RCC 7860 (cell line): Measurements from ENCODE around the gene GAB2.

ENCODE experiments used
- DNase-seq: peaks from one replicate; pipeline ENCODE4 v3.0.0-alpha.2; 2015; ENCODE audit warnings: low spot score
- FAIRE-seq: peaks from 2 replicates; lab custom pipeline; 2012; peaks lifted over from hg19 to GRCh38; lab: Jason Lieb, UNC

Gene GAB2

GRCh38 chr11:78428266-78428636, 10.6 kb upstream of the GAB2 start:
- DNase-seq (no peak), FAIRE-seq (no peak)

- no peak for DNase-seq
- no peak for FAIRE-seq
Measured at GRCh38 chr11:78427615-78428265, 10.1 kb upstream of the GAB2 start.

- FAIRE-seq (no peak), DNase-seq (no peak)
Measured at GRCh38 chr11:78426845-78427244, 9.2 kb upstream of the GAB2 start.

- FAIRE-seq (no peak), DNase-seq (no peak)
Measured at GRCh38 chr11:78425399-78426070, 7.9 kb upstream of the GAB2 start.

GRCh38 chr11:78424334-78425270, 7.0 kb upstream of the GAB2 start:
- FAIRE-seq: no peak
- DNase-seq: no peak

- no peak for DNase-seq
- no peak for FAIRE-seq
Measured at GRCh38 chr11:78423241-78423640, 5.6 kb upstream of the GAB2 start.

- FAIRE-seq (no peak), DNase-seq (no peak)
Measured at GRCh38 chr11:78420796-78421209, 3.2 kb upstream of the GAB2 start.

GRCh38 chr11:78420255-78420764, 2.7 kb upstream of the GAB2 start:
- FAIRE-seq (no peak), DNase-seq (no peak)

- FAIRE-seq (no peak), DNase-seq (peak; percentile 65)
Measured at GRCh38 chr11:78419327-78419726, 1.7 kb upstream of the GAB2 start.

GRCh38 chr11:78418584-78419211, 1.1 kb upstream of the GAB2 start:
- no peak for FAIRE-seq
- no peak for DNase-seq

GRCh38 chr11:78417888-78418583, 416 bp upstream of the GAB2 start:
- FAIRE-seq (no peak), DNase-seq (peak; percentile 31)

- DNase-seq (peak; percentile 66), FAIRE-seq (no peak)
Measured at GRCh38 chr11:78416285-78417174, 1.1 kb downstream of the GAB2 start.

GRCh38 chr11:78415338-78415737, 2.3 kb downstream of the GAB2 start:
- no peak for FAIRE-seq
- DNase-seq: no peak

- DNase-seq (no peak), FAIRE-seq (peak; percentile 30)
Measured at GRCh38 chr11:78414321-78415051, 3.1 kb downstream of the GAB2 start.

- FAIRE-seq (no peak), DNase-seq (no peak)
Measured at GRCh38 chr11:78408619-78409018, 9.0 kb downstream of the GAB2 start.

- DNase-seq: peak; percentile 15
- no peak for FAIRE-seq
Measured at GRCh38 chr11:78406568-78407196, 10.9 kb downstream of the GAB2 start.

GRCh38 chr11:78405805-78406204, 11.8 kb downstream of the GAB2 start:
- DNase-seq (no peak), FAIRE-seq (no peak)

- DNase-seq (no peak), FAIRE-seq (no peak)
Measured at GRCh38 chr11:78403781-78404180, 13.8 kb downstream of the GAB2 start.
